DND-41 (cell line): Measurements from ENCODE around the gene SCN9A.

Source experiments
- ATAC-seq: fragments of 200-7000 bp; cut with Tn5 transposase; 3 replicates; pipeline ENCODE4 v1.9.1; 2021; ENCODE audit warnings: low read depth; ENCODE audit not compliant: insufficient read depth
- DNase-seq: peaks from one replicate; pipeline ENCODE4 v3.0.0-alpha.2; 2020
- H2AFZ ChIP-seq: 2 replicates; pipeline ENCODE4 v1.6.0; 2012; ENCODE audit warnings: low read depth, low read length
- H3K27ac ChIP-seq: 2 replicates; pipeline ENCODE4 v1.5.1; 2012; ENCODE audit warnings: low read length, inconsistent platforms
- H3K27me3 ChIP-seq: fragments of 200-600 bp; sonication (generic); 2 replicates; pipeline ENCODE4 v1.6.0; 2012; ENCODE audit warnings: low read length, mild to moderate bottlenecking, inconsistent platforms; ENCODE audit not compliant: insufficient read depth, poor library complexity
- H3K36me3 ChIP-seq: 2 replicates; pipeline ENCODE4 v1.5.1; 2012; ENCODE audit warnings: low read length, inconsistent platforms; ENCODE audit not compliant: insufficient read depth
- H3K4me1 ChIP-seq: 2 replicates; pipeline ENCODE4 v1.5.1; 2012; ENCODE audit warnings: mild to moderate bottlenecking, low read length; ENCODE audit not compliant: insufficient read depth
- H3K4me2 ChIP-seq: 2 replicates; pipeline ENCODE4 v1.6.0; 2012; ENCODE audit warnings: mild to moderate bottlenecking, moderate library complexity, low read length, inconsistent platforms; ENCODE audit not compliant: insufficient read depth
- H3K4me3 ChIP-seq, 2 experiments: fragments of 200-600 bp in 1 of 2; shearing (Covaris generic) in 1 of 2; 2 replicates each; pipeline ENCODE4 v1.5.1; 2012 to 2016; ENCODE audit warnings: inconsistent platforms in 2 of 2, low read length in 2 of 2, mild to moderate bottlenecking in 2 of 2, low read depth in 1 of 2, moderate library complexity in 1 of 2
- H3K79me2 ChIP-seq: 2 replicates; pipeline ENCODE4 v1.6.0; 2012; ENCODE audit warnings: low read length, inconsistent platforms; ENCODE audit not compliant: insufficient read depth
- H3K9ac ChIP-seq: 2 replicates; pipeline ENCODE4 v1.6.0; 2012; ENCODE audit warnings: low read depth, mild to moderate bottlenecking, inconsistent platforms, low read length, moderate library complexity
- H3K9me3 ChIP-seq: 2 replicates; pipeline ENCODE4 v1.5.1; 2012; ENCODE audit warnings: low read length, moderate library complexity, mild to moderate bottlenecking, inconsistent platforms; ENCODE audit not compliant: insufficient read depth, severe bottlenecking
- H4K20me1 ChIP-seq: 2 replicates; pipeline ENCODE4 v1.6.0; 2012; ENCODE audit warnings: low read length; ENCODE audit not compliant: insufficient read depth
- EZH2 ChIP-seq: IDR thresholded peaks from 3 replicates; pipeline ENCODE4 v1.6.1; 2012; ENCODE audit warnings: borderline replicate concordance, low read depth, mild to moderate bottlenecking, moderate library complexity, low read length, inconsistent platforms; ENCODE audit not compliant: severe bottlenecking
- TF ChIP-seq, protein P1 (sequence below): IDR thresholded peaks from 2 replicates; pipeline ENCODE4 v1.5.1; 2012; ENCODE audit warnings: borderline replicate concordance, low read length, moderate library complexity, mild to moderate bottlenecking; ENCODE audit not compliant: poor library complexity, severe bottlenecking; ENCODE audit errors: extremely low read depth

Gene SCN9A

DNA sequence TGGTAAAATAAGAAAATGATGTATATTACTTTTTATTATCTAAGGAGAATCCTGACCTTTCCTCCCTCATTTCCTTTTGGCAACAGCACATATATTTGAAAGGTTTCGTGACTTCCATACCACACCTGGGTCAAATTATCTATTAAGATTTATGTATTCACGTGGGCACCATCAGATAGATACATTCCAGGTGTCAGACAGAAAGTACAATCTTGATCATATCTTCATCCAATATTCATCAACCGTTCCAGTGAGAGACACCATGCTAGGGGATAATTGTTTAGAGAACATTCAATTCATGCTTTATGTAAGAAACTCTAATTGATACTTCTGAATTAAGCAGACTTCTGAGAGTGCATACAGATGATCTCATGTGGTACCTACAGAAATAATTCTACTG is 73.7 kb downstream of the SCN9A start:
- Histone ChIP-seq H3K36me3 (no peaks in the 10 kb centered on the region), H4K20me1 (no peaks in the 10 kb centered on the region), H3K4me3 (no peak overlapping the region), H3K9ac (no peak overlapping the region), H3K27ac (no peak overlapping the region), H3K4me1 (no peaks in the 10 kb centered on the region), H3K27me3 (no peaks in the 10 kb centered on the region), H3K4me2 (no peak overlapping the region), H2AFZ (no peak overlapping the region), H3K79me2 (no peaks in the 10 kb centered on the region), H3K9me3 (no peaks in the 10 kb centered on the region)
- no peak for DNase-seq
- no peak for ATAC-seq
- TF ChIP-seq, protein P1, sequence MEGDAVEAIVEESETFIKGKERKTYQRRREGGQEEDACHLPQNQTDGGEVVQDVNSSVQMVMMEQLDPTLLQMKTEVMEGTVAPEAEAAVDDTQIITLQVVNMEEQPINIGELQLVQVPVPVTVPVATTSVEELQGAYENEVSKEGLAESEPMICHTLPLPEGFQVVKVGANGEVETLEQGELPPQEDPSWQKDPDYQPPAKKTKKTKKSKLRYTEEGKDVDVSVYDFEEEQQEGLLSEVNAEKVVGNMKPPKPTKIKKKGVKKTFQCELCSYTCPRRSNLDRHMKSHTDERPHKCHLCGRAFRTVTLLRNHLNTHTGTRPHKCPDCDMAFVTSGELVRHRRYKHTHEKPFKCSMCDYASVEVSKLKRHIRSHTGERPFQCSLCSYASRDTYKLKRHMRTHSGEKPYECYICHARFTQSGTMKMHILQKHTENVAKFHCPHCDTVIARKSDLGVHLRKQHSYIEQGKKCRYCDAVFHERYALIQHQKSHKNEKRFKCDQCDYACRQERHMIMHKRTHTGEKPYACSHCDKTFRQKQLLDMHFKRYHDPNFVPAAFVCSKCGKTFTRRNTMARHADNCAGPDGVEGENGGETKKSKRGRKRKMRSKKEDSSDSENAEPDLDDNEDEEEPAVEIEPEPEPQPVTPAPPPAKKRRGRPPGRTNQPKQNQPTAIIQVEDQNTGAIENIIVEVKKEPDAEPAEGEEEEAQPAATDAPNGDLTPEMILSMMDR: no peak
- TF ChIP-seq EZH2: no peak

DNA sequence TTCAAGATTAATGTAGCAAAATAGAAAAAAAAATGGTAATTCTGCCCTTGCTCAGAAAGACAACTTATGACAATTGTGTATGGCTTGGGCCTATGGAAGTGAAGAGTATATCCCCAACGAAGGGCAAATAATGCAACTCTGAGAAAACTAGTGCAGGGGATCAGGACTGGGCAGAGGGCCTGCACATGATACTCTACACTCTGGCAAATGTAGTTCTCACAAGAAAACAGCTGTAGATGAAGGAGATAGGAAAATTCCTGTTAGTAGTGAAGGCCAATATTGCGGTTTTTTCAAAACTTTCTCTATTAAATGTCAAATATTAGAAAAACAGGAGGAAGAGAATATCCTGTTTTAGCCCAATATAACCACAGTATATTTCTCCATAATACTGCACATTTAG is 77.8 kb downstream of the SCN9A start:
- no peaks in the 10 kb centered on the region for H3K4me1 ChIP-seq
- H3K27me3 ChIP-seq: no peaks in the 10 kb centered on the region
- TF ChIP-seq, protein P1: no peak
- TF ChIP-seq EZH2: no peak
- no peak overlapping the region for H3K27ac ChIP-seq
- no peak for DNase-seq
- no peaks in the 10 kb centered on the region for H4K20me1 ChIP-seq
- no peak overlapping the region for H3K4me2 ChIP-seq
- H3K9ac ChIP-seq: no peak overlapping the region
- no peak for ATAC-seq
- no peaks in the 10 kb centered on the region for H3K79me2 ChIP-seq
- H3K4me3 ChIP-seq: no peak overlapping the region
- no peak overlapping the region for H2AFZ ChIP-seq
- no peaks in the 10 kb centered on the region for H3K9me3 ChIP-seq
- no peaks in the 10 kb centered on the region for H3K36me3 ChIP-seq

DNA sequence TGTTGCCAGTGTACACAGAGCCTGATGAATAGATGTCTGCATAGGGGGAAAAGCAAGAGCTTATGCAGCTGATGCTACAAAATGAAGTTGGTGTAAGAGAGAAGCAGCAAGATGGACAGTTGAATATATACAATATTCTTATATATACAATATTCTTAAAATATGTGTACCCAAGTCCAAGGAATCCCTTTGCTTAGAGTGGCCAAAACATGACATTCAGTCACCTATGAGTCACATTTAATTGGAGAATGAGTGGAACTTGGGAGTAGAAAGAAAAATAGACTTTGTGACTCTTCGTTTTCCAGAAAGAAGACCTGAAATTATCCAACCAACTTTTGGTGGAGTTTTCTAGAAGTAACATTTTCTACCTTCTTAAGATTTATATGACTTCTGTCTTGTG is 81.8 kb downstream of the SCN9A start:
- no peak overlapping the region for H3K27ac ChIP-seq
- H3K79me2 ChIP-seq: no peaks in the 10 kb centered on the region
- H3K9me3 ChIP-seq: no peaks in the 10 kb centered on the region
- no peaks in the 10 kb centered on the region for H3K27me3 ChIP-seq
- H3K9ac ChIP-seq: no peak overlapping the region
- H3K4me1 ChIP-seq: no peaks in the 10 kb centered on the region
- no peak overlapping the region for H3K4me2 ChIP-seq
- DNase-seq (no peak), ATAC-seq (no peak)
- no peaks in the 10 kb centered on the region for H4K20me1 ChIP-seq
- H2AFZ ChIP-seq: no peak overlapping the region
- H3K36me3 ChIP-seq: no peaks in the 10 kb centered on the region
- no peak for TF ChIP-seq EZH2
- TF ChIP-seq, protein P1: no peak
- no peak overlapping the region for H3K4me3 ChIP-seq

DNA sequence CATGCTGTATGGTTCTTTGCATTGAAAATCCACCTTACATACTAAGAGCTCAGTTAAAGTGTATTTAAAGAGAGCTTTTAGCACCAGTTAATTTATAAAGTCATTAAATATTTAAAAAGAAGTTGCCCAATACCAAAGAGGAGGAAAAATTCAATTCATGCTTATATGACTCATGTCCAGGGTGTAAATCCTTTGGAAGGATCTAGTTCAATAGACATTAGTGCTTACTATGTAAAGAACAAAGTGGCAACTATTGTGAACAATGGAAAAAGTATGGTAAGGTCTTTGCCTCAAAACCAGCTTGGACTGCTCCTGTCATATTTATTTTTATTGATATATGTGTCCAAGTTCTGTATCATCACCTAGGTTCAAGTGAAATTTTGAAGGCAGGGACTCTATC is 90.5 kb downstream of the SCN9A start:
- Histone ChIP-seq H3K4me1 (no peaks in the 10 kb centered on the region), H2AFZ (no peak overlapping the region), H4K20me1 (no peaks in the 10 kb centered on the region), H3K36me3 (no peaks in the 10 kb centered on the region), H3K27ac (no peak overlapping the region), H3K9me3 (no peaks in the 10 kb centered on the region), H3K4me3 (no peak overlapping the region), H3K9ac (no peak overlapping the region), H3K4me2 (no peak overlapping the region), H3K27me3 (no peaks in the 10 kb centered on the region), H3K79me2 (no peaks in the 10 kb centered on the region)
- DNase-seq (no peak), ATAC-seq (no peak)
- no peak for TF ChIP-seq EZH2
- TF ChIP-seq, protein P1: no peak
